HG03342 (cell line): ENCODE data around the gene NR2C2.
A peak's percentile ranks its signal among the peaks of the same experiment; 100 is the strongest.
"Not testable (repeated sequence)": the region's sequence is repeated elsewhere in the genome, so short reads cannot be mapped to it uniquely, and the experiment has no call there.

Experiments
- ATAC-seq: cut with Tn5 transposase; IDR thresholded peaks from one replicate; pipeline ENCODE4 v1.9.1; 2021; ENCODE audit warnings: mild to moderate bottlenecking, moderate library complexity; ENCODE audit not compliant: unreplicated experiment

Gene NR2C2

GRCh38 chr3:14947100-14947885 lies at the start of gene NR2C2:
Gene NR2C2, plus strand, starts transcription at chr3:14947583. Its CDS starts 56,332 bp downstream, at chr3:15003915.
- ATAC-seq, result peak; percentile 45

GRCh38 chr3:14898929-14899328 lies 48.5 kb upstream of the NR2C2 start:
- no peak for ATAC-seq

GRCh38 chr3:14899993-14900618 lies 47.3 kb upstream of the NR2C2 start:
- ATAC-seq, result no peak

- no peak for ATAC-seq
These were observed 46.2 kb upstream of the NR2C2 start for GRCh38 chr3:14900881-14901873.

DNA sequence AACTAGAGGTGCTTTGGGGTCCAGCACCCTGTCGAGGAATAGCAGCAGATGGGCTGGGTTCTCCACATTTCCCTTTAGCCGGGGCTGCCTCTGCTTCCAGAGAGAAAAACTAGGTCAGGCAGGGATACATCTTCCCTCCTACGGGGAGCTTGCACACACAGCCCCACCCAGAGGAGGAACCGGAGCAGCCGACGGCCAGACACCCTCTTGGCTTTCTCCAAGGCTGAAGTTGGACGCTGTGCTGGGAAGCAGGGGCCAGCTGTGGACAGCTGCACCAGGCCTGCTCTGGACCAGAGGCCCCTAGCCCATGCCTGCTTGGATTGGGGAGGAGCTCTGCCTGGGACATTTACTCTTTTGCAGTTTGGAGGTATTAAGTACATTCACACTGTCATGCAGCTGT lies 44.7 kb upstream of the NR2C2 start:
- no peak for ATAC-seq

DNA sequence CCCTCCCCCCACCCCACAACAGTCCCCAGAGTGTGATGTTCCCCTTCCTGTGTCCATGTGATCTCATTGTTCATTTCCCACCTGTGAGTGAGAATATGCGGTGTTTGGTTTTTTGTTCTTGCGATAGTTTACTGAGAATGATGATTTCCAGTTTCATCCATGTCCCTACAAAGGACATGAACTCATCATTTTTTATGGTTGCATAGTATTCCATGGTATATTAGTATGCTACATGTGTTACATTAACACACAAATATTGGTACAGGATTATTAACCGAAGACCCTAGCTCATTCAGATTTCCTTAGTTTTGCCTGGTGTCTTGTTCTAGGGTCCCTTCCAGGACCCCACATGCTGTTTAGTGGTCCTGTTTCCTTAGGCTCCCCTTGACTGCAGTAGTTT lies 43.9 kb upstream of the NR2C2 start:
- ATAC-seq, result not testable (repeated sequence)

DNA sequence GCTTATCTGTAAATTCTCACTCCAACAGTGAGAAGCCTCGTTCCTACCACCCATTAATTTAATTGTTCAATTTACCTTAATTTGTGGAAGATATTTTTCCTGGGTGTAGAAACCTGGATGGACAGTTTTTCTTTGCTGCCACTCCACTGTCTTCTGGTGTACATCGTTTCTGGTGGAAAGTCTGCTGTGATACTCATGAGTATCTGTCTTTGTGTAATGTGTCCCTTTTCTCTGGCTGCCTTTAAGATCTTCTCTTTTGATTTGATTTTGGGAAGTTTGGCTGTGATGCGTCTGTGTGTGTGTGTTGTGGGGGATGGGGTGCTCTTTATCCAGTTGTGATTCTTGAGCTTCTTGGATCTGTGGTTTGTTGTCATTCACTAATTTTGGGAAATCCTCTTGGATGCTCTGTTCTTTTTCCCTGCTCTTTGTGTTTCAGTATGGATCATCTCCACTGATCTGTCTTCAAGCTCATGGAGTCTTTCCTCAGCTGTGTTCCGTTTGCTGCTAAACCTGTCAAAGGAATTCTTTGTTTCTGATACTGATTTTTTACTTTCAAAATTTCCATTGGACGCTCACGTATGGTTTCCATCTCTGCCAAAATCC lies 42.2 kb upstream of the NR2C2 start:
- ATAC-seq, result no peak

- no peak for ATAC-seq
These were observed 40.9 kb upstream of the NR2C2 start for GRCh38 chr3:14906355-14906971.

- no peak for ATAC-seq
These were observed 40.1 kb upstream of the NR2C2 start for GRCh38 chr3:14907043-14907966.

GRCh38 chr3:14909250-14909649 lies 38.1 kb upstream of the NR2C2 start:
- ATAC-seq, result no peak

DNA sequence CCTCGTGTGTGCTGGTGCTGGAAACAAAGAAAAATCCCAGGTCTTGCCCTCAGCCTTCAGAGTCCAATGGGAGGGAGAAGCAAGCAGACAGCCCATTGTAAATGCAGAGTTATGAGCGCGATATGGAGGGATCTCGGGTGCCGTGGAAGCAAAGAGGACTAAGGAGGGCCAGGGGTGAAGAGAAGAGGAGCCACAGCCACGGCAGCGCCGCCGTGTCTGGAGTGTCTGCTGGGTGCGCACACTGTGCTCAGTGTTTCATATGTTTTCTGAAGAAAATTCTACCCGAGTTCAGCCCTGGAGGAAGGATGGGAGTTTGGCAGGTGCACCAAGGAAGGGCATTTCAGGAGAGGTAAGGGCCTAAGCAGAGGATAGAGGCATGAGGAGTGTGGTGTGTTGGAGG lies 35.7 kb upstream of the NR2C2 start:
- ATAC-seq, result no peak

GRCh38 chr3:14913071-14913925 lies 34.1 kb upstream of the NR2C2 start:
- ATAC-seq, result no peak

DNA sequence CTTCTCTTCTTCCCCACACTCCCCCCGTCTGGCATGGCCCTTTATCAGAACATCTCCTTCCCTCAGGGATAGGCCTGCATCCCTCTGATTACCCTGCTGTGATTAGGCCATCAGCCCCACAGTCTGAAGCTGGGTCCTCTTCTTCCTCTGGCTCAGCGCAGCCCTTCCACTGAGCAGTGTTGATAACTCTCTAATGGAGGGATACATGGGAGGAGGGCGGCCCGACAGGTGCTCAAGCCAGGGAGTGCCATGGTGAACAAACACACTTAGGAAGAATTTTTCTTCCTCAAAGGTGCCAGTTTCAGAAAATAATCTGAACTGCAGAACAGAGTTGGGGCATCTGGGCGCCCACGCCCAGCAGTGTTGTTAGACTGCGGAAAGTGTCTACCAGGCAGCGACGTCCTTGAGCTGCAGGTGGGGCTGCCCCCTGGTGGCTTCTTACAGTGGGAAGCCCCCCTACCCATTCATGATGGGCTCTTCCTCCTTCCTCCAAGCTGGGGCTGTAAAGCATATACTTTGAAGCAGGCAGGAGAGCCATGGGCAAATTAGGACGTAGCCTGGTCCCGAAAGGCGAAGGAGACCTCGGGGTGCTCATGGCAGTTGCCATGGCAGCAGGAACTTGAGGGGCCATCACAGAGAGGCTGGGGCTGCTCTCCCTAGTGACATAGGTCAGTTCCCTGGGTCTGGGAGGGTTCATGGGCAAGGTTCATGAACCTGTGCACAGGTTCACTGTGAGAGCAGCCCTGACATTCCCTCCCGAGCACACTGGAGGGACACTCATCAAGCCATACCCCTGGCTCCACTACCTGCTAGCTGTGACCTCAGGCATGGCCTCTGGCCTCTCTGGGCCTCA lies 33.2 kb upstream of the NR2C2 start:
- ATAC-seq, result no peak

GRCh38 chr3:14914779-14915117 lies 32.6 kb upstream of the NR2C2 start:
- no peak for ATAC-seq

GRCh38 chr3:14915636-14916222 lies 31.7 kb upstream of the NR2C2 start:
- no peak for ATAC-seq

- ATAC-seq, result no peak
These were observed 29.0 kb upstream of the NR2C2 start for GRCh38 chr3:14918356-14918860.

- ATAC-seq, result no peak
These were observed 26.8 kb upstream of the NR2C2 start for GRCh38 chr3:14920536-14920935.
